GM18498 (cell line): ENCODE measurements around the gene GPC3.

Experiments
- ATAC-seq: cut with Tn5 transposase; IDR thresholded peaks from one replicate; pipeline ENCODE4 v1.9.1; 2021; ENCODE audit warnings: mild to moderate bottlenecking, moderate library complexity; ENCODE audit not compliant: unreplicated experiment

The GPC3 gene

GRCh38 chrX:133933316-133933715 lies 52.1 kb downstream of the GPC3 start:
- no peak for ATAC-seq

- no peak for ATAC-seq
These were observed 55.4 kb downstream of the GPC3 start for GRCh38 chrX:133929836-133930464.

- no peak for ATAC-seq
These were observed 57.0 kb downstream of the GPC3 start for GRCh38 chrX:133928365-133928764.

GRCh38 chrX:133926809-133927208 lies 58.6 kb downstream of the GPC3 start:
- no peak for ATAC-seq

GRCh38 chrX:133926099-133926498 lies 59.3 kb downstream of the GPC3 start:
- no peak for ATAC-seq

GRCh38 chrX:133924548-133924947 lies 60.8 kb downstream of the GPC3 start:
- no peak for ATAC-seq

GRCh38 chrX:133923548-133923947 lies 61.8 kb downstream of the GPC3 start:
- ATAC-seq: no peak

- peak; percentile 76 for ATAC-seq
These were observed 62.3 kb downstream of the GPC3 start for GRCh38 chrX:133923113-133923512.

- ATAC-seq: no peak
These were observed 63.0 kb downstream of the GPC3 start for GRCh38 chrX:133922390-133922771.

GRCh38 chrX:133921764-133922389 lies 63.5 kb downstream of the GPC3 start:
- ATAC-seq: peak; percentile 74

- no peak for ATAC-seq
These were observed 64.3 kb downstream of the GPC3 start for GRCh38 chrX:133921086-133921485.

GRCh38 chrX:133918361-133918771 lies 67.0 kb downstream of the GPC3 start:
- ATAC-seq: no peak

GRCh38 chrX:133916984-133917722 lies 68.2 kb downstream of the GPC3 start:
- no peak for ATAC-seq

GRCh38 chrX:133913658-133914388 lies 71.6 kb downstream of the GPC3 start:
- no peak for ATAC-seq

GRCh38 chrX:133913009-133913408 lies 72.4 kb downstream of the GPC3 start:
- ATAC-seq: no peak

- no peak for ATAC-seq
These were observed 73.4 kb downstream of the GPC3 start for GRCh38 chrX:133911825-133912495.

- no peak for ATAC-seq
These were observed 74.9 kb downstream of the GPC3 start for GRCh38 chrX:133910539-133910938.

- ATAC-seq: no peak
These were observed 75.5 kb downstream of the GPC3 start for GRCh38 chrX:133909888-133910287.

GRCh38 chrX:133908223-133908955 lies 77.0 kb downstream of the GPC3 start:
- no peak for ATAC-seq

GRCh38 chrX:133907606-133908005 lies 77.8 kb downstream of the GPC3 start:
- no peak for ATAC-seq
